DND-41 (cell line): Measurements from ENCODE around the gene PWWP2B.

ENCODE experiments used
- ATAC-seq: fragments of 200-7000 bp; cut with Tn5 transposase; 3 replicates; pipeline ENCODE4 v1.9.1; 2021; ENCODE audit warnings: low read depth; ENCODE audit not compliant: insufficient read depth
- DNase-seq: peaks from one replicate; pipeline ENCODE4 v3.0.0-alpha.2; 2020
- H2AFZ ChIP-seq: 2 replicates; pipeline ENCODE4 v1.6.0; 2012; ENCODE audit warnings: low read depth, low read length
- H3K27ac ChIP-seq: 2 replicates; pipeline ENCODE4 v1.5.1; 2012; ENCODE audit warnings: low read length, inconsistent platforms
- H3K27me3 ChIP-seq: fragments of 200-600 bp; sonication (generic); 2 replicates; pipeline ENCODE4 v1.6.0; 2012; ENCODE audit warnings: low read length, mild to moderate bottlenecking, inconsistent platforms; ENCODE audit not compliant: insufficient read depth, poor library complexity
- H3K36me3 ChIP-seq: 2 replicates; pipeline ENCODE4 v1.5.1; 2012; ENCODE audit warnings: low read length, inconsistent platforms; ENCODE audit not compliant: insufficient read depth
- H3K4me1 ChIP-seq: 2 replicates; pipeline ENCODE4 v1.5.1; 2012; ENCODE audit warnings: mild to moderate bottlenecking, low read length; ENCODE audit not compliant: insufficient read depth
- H3K4me2 ChIP-seq: 2 replicates; pipeline ENCODE4 v1.6.0; 2012; ENCODE audit warnings: mild to moderate bottlenecking, moderate library complexity, low read length, inconsistent platforms; ENCODE audit not compliant: insufficient read depth
- H3K4me3 ChIP-seq, 2 experiments: fragments of 200-600 bp in 1 of 2; shearing (Covaris generic) in 1 of 2; 2 replicates each; pipeline ENCODE4 v1.5.1; 2012 to 2016; ENCODE audit warnings: inconsistent platforms in 2 of 2, low read length in 2 of 2, mild to moderate bottlenecking in 2 of 2, low read depth in 1 of 2, moderate library complexity in 1 of 2
- H3K79me2 ChIP-seq: 2 replicates; pipeline ENCODE4 v1.6.0; 2012; ENCODE audit warnings: low read length, inconsistent platforms; ENCODE audit not compliant: insufficient read depth
- H3K9ac ChIP-seq: 2 replicates; pipeline ENCODE4 v1.6.0; 2012; ENCODE audit warnings: low read depth, mild to moderate bottlenecking, inconsistent platforms, low read length, moderate library complexity
- H3K9me3 ChIP-seq: 2 replicates; pipeline ENCODE4 v1.5.1; 2012; ENCODE audit warnings: low read length, moderate library complexity, mild to moderate bottlenecking, inconsistent platforms; ENCODE audit not compliant: insufficient read depth, severe bottlenecking
- H4K20me1 ChIP-seq: 2 replicates; pipeline ENCODE4 v1.6.0; 2012; ENCODE audit warnings: low read length; ENCODE audit not compliant: insufficient read depth
- CTCF ChIP-seq: IDR thresholded peaks from 2 replicates; pipeline ENCODE4 v1.5.1; 2012; ENCODE audit warnings: borderline replicate concordance, low read length, moderate library complexity, mild to moderate bottlenecking; ENCODE audit not compliant: poor library complexity, severe bottlenecking; ENCODE audit errors: extremely low read depth
- EZH2 ChIP-seq: IDR thresholded peaks from 3 replicates; pipeline ENCODE4 v1.6.1; 2012; ENCODE audit warnings: borderline replicate concordance, low read depth, mild to moderate bottlenecking, moderate library complexity, low read length, inconsistent platforms; ENCODE audit not compliant: severe bottlenecking

Gene PWWP2B

GRCh38 chr10:132368881-132369635 is 27.9 kb upstream of the PWWP2B start:
- Histone ChIP-seq H3K4me2 (no peak overlapping the region), H3K9me3 (no peaks in the 10 kb centered on the region), H3K4me3 (no peak overlapping the region), H3K9ac (no peak overlapping the region), H2AFZ (no peak overlapping the region), H3K27me3 (no peaks in the 10 kb centered on the region), H3K4me1 (no peaks in the 10 kb centered on the region; the same call in 1 of the 2 replicates), H3K79me2 (no peaks in the 10 kb centered on the region), H3K36me3 (peaks cover 3% of the 10 kb centered on the region; the same call in 1 of the 2 replicates), H3K27ac (no peak overlapping the region), H4K20me1 (no peaks in the 10 kb centered on the region)
- no peak for DNase-seq
- no peak for ATAC-seq
- TF ChIP-seq CTCF (no peak), EZH2 (no peak)

DNA sequence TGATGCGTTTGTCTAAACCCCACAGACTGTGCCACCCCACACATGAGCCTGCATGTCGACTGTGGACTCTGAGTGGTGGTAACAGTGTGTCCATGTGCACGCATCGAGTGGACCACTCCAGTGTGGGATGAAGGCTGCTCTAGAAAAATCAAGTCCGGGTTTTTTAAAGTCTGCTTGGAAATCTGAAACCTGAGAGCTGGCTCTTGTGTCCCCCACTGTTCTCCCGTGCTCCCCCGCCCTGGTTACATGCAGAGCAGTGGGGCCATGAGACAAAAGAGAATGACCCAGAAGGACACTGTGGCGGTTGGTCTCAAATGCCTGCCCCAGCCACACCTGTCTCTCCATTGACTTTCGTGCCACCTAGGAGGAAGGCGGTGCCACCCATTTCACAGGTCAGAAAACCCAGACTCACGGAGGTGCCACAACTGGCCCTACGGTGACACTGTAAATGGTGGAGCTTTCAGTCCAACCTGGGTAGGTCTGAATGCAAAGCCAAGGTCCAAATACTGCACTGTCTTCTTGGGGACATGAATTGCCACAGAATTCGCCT is 27.3 kb upstream of the PWWP2B start:
- Histone ChIP-seq H3K36me3 (peaks cover 3% of the 10 kb centered on the region; the same call in 1 of the 2 replicates), H4K20me1 (no peaks in the 10 kb centered on the region), H3K4me3 (no peak overlapping the region), H3K27me3 (no peaks in the 10 kb centered on the region), H3K9me3 (no peaks in the 10 kb centered on the region), H2AFZ (no peak overlapping the region), H3K4me1 (no peaks in the 10 kb centered on the region; the same call in 1 of the 2 replicates), H3K79me2 (no peaks in the 10 kb centered on the region), H3K4me2 (no peak overlapping the region), H3K27ac (no peak overlapping the region), H3K9ac (no peak overlapping the region)
- DNase-seq (no peak), ATAC-seq (no peak)
- TF ChIP-seq EZH2 (no peak), CTCF (no peak)

DNA sequence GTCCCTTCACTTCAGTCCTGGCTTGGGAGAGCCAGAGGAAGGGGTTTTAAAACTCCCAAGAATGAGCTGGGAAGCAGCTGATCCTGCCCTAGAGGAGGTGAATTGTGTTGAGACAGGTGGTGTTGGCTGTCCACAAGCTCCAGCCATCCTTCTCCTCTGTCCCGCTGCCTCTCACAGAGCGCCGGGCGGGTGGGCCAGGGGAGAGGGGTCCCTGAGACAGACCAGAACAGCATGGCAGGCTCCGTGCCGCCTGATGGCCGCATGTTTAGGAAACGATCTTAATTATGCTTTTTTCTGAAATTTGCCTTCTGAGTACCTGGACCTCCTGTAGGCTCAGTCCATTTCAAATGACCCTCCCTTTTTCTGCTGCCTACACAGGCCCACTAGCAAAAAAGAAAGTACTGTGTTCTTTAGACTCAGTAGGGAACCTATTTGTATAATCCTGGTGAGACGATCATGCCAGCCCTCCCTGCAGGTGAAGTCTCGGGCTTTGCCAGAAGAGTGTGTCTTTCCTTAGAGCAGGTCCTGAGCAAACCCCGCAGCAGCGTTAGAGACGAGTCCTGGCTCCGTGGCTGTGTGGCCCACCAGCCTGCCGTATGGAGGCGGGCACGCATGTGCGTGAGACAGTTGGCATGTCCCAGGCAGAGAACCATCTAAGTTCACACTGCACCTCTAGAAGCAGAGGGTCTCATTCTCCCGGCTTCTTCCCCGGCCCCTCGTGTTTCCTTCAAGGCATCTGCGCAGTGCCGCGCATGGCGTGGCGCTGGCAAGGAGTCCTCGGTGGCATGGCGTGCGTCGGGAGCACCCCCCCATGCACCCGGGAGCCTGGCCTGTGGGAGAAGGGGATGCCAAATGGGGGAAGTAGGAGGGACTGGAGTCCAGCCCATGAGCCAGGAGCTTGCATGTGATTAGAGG is 26.3 kb upstream of the PWWP2B start:
- Histone ChIP-seq H3K27ac (no peak overlapping the region), H3K9me3 (no peaks in the 10 kb centered on the region), H3K27me3 (no peaks in the 10 kb centered on the region), H4K20me1 (no peaks in the 10 kb centered on the region; the same call in 1 of the 2 replicates), H3K9ac (no peak overlapping the region), H2AFZ (no peak overlapping the region), H3K79me2 (no peaks in the 10 kb centered on the region), H3K4me2 (no peak overlapping the region), H3K36me3 (peaks cover 3% of the 10 kb centered on the region; the same call in 1 of the 2 replicates), H3K4me1 (no peaks in the 10 kb centered on the region; the same call in 1 of the 2 replicates), H3K4me3 (no peak overlapping the region)
- TF ChIP-seq EZH2 (no peak), CTCF (no peak)
- ATAC-seq (no peak), DNase-seq (no peak)
